GM20431 (cell line): ENCODE measurements around the gene IL3.

ENCODE experiments used
- in situ Hi-C: fragments of 300-500 bp; cut with MseI, MboI; formaldehyde crosslinking; loops from one replicate; pipeline ENCODE4 v1.15.0; 2020; ENCODE audit warnings: low sequenced_read_pairs; ENCODE audit not compliant: unreplicated experiment

IL3 gene

GRCh38 chr5:132060501-132061161 lies at the start of gene IL3:
TSS of gene IL3 (plus strand) at chr5:132060655. CDS start at chr5:132060707, 52 bp downstream.
- in situ Hi-C loops: no loop called here

GRCh38 chr5:132010989-132011621 lies 49.4 kb upstream of the IL3 start:
- in situ Hi-C loops: loop anchor here (25.0 kb wide), 2 partner anchors 199 to 574 kb away; no protein-coding TSS in a partner anchor

GRCh38 chr5:132011622-132012343 lies 48.7 kb upstream of the IL3 start, which contains the start of gene ACSL6:
TSS of gene ACSL6 (minus strand) at chr5:132011658. CDS start at chr5:132011553, 105 bp downstream.
- in situ Hi-C loops: loop anchor here (25.0 kb wide), 2 partner anchors 199 to 574 kb away; no protein-coding TSS in a partner anchor

GRCh38 chr5:132012371-132013005 lies 48.0 kb upstream of the IL3 start:
- in situ Hi-C loops: loop anchor here (25.0 kb wide), 2 partner anchors 200 to 575 kb away; no protein-coding TSS in a partner anchor

- in situ Hi-C loops: loop anchor here (25.0 kb wide), 2 partner anchors 201 to 576 kb away; no protein-coding TSS in a partner anchor
Measured at GRCh38 chr5:132013006-132013689, 47.3 kb upstream of the IL3 start.

- in situ Hi-C loops: loop anchor here (25.0 kb wide), 2 partner anchors 201 to 576 kb away; no protein-coding TSS in a partner anchor
Measured at GRCh38 chr5:132013711-132014110, 46.7 kb upstream of the IL3 start.

GRCh38 chr5:132016721-132017250 lies 43.7 kb upstream of the IL3 start:
- in situ Hi-C loops: loop anchor here (25.0 kb wide), 2 partner anchors 204 to 579 kb away; no protein-coding TSS in a partner anchor

GRCh38 chr5:132017316-132017715 lies 43.1 kb upstream of the IL3 start:
- in situ Hi-C loops: loop anchor here (25.0 kb wide), 2 partner anchors 205 to 580 kb away; no protein-coding TSS in a partner anchor

GRCh38 chr5:132017738-132018625 lies 42.5 kb upstream of the IL3 start:
- in situ Hi-C loops: loop anchor here (25.0 kb wide), 2 partner anchors 206 to 581 kb away; no protein-coding TSS in a partner anchor

GRCh38 chr5:132019337-132019736 lies 41.1 kb upstream of the IL3 start:
- in situ Hi-C loops: loop anchor here (25.0 kb wide), 2 partner anchors 207 to 582 kb away; no protein-coding TSS in a partner anchor

GRCh38 chr5:132019857-132020555 lies 40.4 kb upstream of the IL3 start:
- in situ Hi-C loops: loop anchor here (25.0 kb wide), 2 partner anchors 208 to 583 kb away; no protein-coding TSS in a partner anchor

- in situ Hi-C loops: loop anchor here (25.0 kb wide), 2 partner anchors 208 to 583 kb away; no protein-coding TSS in a partner anchor
Measured at GRCh38 chr5:132020568-132021339, 39.7 kb upstream of the IL3 start.

- in situ Hi-C loops: loop anchor here (25.0 kb wide), 2 partner anchors 209 to 584 kb away; no protein-coding TSS in a partner anchor
Measured at GRCh38 chr5:132021654-132022053, 38.8 kb upstream of the IL3 start.

- in situ Hi-C loops: loop anchor here (25.0 kb wide), 2 partner anchors 210 to 585 kb away; no protein-coding TSS in a partner anchor
Measured at GRCh38 chr5:132022737-132023136, 37.7 kb upstream of the IL3 start.

GRCh38 chr5:132023258-132024116 lies 37.0 kb upstream of the IL3 start:
- in situ Hi-C loops: loop anchor here (25.0 kb wide), 2 partner anchors 211 to 586 kb away; no protein-coding TSS in a partner anchor
